ENCODE results near the gene IL13. TPM values are rescaled to one million over a fixed set of nuclear protein-coding genes. Genes with fewer than 3 reads are reported as not detected.

The IL13 gene
- total and polyA plus RNA-seq, 2 donors from 2014 or later, result not detected

DNA sequence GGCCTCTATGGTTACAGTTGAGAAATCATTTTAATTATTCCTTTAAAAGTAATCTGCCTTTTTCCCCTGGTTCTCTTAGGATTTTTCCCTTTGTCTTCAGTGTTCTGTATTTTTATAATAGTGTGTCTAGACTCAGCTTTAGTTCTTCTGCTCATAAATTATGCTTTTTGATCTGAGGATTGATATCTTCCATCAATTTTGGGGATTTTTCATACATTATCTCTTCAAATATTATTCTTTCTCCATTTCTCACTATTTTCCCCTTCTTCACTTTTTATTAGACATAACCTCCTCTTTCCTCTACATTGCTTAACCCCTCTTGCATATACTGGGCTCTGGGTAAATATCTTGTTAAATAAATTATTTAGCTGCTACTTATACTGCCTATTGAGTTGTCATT, 36.3 kb upstream of the IL13 start:
- FAIRE-seq, result no peak
- TF ChIP-seq, protein P1, sequence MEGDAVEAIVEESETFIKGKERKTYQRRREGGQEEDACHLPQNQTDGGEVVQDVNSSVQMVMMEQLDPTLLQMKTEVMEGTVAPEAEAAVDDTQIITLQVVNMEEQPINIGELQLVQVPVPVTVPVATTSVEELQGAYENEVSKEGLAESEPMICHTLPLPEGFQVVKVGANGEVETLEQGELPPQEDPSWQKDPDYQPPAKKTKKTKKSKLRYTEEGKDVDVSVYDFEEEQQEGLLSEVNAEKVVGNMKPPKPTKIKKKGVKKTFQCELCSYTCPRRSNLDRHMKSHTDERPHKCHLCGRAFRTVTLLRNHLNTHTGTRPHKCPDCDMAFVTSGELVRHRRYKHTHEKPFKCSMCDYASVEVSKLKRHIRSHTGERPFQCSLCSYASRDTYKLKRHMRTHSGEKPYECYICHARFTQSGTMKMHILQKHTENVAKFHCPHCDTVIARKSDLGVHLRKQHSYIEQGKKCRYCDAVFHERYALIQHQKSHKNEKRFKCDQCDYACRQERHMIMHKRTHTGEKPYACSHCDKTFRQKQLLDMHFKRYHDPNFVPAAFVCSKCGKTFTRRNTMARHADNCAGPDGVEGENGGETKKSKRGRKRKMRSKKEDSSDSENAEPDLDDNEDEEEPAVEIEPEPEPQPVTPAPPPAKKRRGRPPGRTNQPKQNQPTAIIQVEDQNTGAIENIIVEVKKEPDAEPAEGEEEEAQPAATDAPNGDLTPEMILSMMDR (IDR thresholded peaks at IDR 0.05; ENCODE audit: borderline replicate concordance, extremely low read depth, insufficient read depth), result no peak

DNA sequence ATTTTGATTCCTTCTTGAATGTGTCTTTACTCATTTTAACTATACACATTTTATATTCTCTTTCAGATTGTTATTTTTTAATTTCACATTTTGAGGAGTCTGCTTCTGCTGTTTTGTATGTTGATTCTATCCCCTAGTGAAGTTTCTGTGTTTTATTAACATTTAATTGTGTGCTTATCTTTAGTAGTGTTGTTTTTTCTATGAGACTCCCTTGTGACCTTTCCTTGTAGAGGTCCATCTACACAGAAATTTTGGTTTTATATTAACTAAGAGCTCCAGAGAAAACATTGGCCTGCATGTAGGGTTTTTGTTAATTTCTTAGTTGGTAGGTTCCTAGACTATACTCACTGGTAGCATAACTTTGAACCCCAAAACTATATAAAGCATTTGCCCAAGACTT, 35.4 kb upstream of the IL13 start:
- H3K9me3 ChIP-seq (ENCODE audit: control insufficient read depth in 2 of 3, insufficient read depth in 1 of 3, low read length in 3 of 3), result no peaks in the 10 kb centered on the region
- intact Hi-C loops (cut with DNase I), result no loop called here
- H3K27ac ChIP-seq (ENCODE audit: low read depth in 2 of 2, low read length in 2 of 2), result no peak overlapping the region
- TF ChIP-seq, protein P1 (IDR thresholded peaks at IDR 0.05; ENCODE audit: borderline replicate concordance, extremely low read depth, insufficient read depth), result no peak
- H3K36me3 ChIP-seq (ENCODE audit: control insufficient read depth in 2 of 3, insufficient read depth in 3 of 3, low read length in 3 of 3), result peaks cover 0 to 12% (median 4%) of the 10 kb centered on the region in 3 donors
- H3K4me1 ChIP-seq (ENCODE audit: control insufficient read depth in 2 of 3, insufficient read depth in 2 of 3, low read depth in 1 of 3, low read length in 3 of 3), result no peaks in the 10 kb centered on the region
- DNase-seq (peak in 1 of 5 donors; percentile 5), FAIRE-seq (no peak)
- no peak overlapping the region for H3K4me3 ChIP-seq (ENCODE audit: low read length in 3 of 3)
- H3K27me3 ChIP-seq (ENCODE audit: control insufficient read depth, insufficient read depth, low read length), result no peaks in the 10 kb centered on the region
- H3K9ac ChIP-seq (ENCODE audit: low read length in 3 of 3), result no peak overlapping the region

More for the DNA sequence above, 36.3 kb upstream of the IL13 start:
- no peaks in the 10 kb centered on the region for H3K9me3 ChIP-seq (ENCODE audit: control insufficient read depth in 2 of 3, insufficient read depth in 1 of 3, low read length in 3 of 3)
- H3K9ac ChIP-seq (ENCODE audit: low read length in 3 of 3), result no peak overlapping the region
- H3K4me3 ChIP-seq (ENCODE audit: low read length in 3 of 3), result no peak overlapping the region
- DNase-seq, result no peak
- H3K27me3 ChIP-seq (ENCODE audit: control insufficient read depth, insufficient read depth, low read length), result no peaks in the 10 kb centered on the region
- H3K36me3 ChIP-seq (ENCODE audit: control insufficient read depth in 2 of 3, insufficient read depth in 3 of 3, low read length in 3 of 3), result peaks cover 0 to 15% (median 4%) of the 10 kb centered on the region in 3 donors
- no peak overlapping the region for H3K27ac ChIP-seq (ENCODE audit: low read depth in 2 of 2, low read length in 2 of 2)
- H3K4me1 ChIP-seq (ENCODE audit: control insufficient read depth in 2 of 3, insufficient read depth in 2 of 3, low read depth in 1 of 3, low read length in 3 of 3), result no peaks in the 10 kb centered on the region
- intact Hi-C loops (cut with DNase I), result no loop called here

DNA sequence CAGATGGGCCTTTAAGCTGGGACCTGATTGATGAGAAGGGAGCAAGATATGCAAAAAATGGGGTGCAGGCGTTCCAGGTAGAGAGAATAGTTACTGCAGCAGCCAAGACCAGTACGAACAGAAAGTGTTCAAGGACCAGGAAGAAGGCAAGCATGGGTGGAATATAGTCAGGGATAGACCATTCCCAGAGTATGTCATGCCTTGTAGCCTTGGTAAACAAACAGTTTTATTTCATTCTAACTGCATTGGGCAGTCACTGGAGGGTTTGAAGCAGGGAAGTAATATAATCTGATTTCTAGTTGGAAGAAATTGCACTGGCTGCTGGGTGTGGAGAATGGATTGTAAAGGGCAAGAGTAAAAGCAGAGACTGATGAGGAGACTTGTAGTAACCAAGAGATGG, 30.5 kb upstream of the IL13 start:
- peak in 2 of 5 donors; percentile 9 to 23 for DNase-seq
- TF ChIP-seq, protein P1 (IDR thresholded peaks at IDR 0.05; ENCODE audit: borderline replicate concordance, extremely low read depth, insufficient read depth), result no peak
- H3K4me3 ChIP-seq (ENCODE audit: low read length in 3 of 3), result no peak overlapping the region
- H3K27me3 ChIP-seq (ENCODE audit: control insufficient read depth, insufficient read depth, low read length), result no peaks in the 10 kb centered on the region
- no peak overlapping the region for H3K27ac ChIP-seq (ENCODE audit: low read depth in 2 of 2, low read length in 2 of 2)
- H3K36me3 ChIP-seq (ENCODE audit: control insufficient read depth in 2 of 3, insufficient read depth in 3 of 3, low read length in 3 of 3), result peaks cover 0 to 5% (median 0%) of the 10 kb centered on the region in 3 donors
- H3K4me1 ChIP-seq (ENCODE audit: control insufficient read depth in 2 of 3, insufficient read depth in 2 of 3, low read depth in 1 of 3, low read length in 3 of 3), result no peaks in the 10 kb centered on the region
- no peak overlapping the region for H3K9ac ChIP-seq (ENCODE audit: low read length in 3 of 3)
- intact Hi-C loops (cut with DNase I), result no loop called here
- FAIRE-seq, result no peak
- H3K9me3 ChIP-seq (ENCODE audit: control insufficient read depth in 2 of 3, insufficient read depth in 1 of 3, low read length in 3 of 3), result no peaks in the 10 kb centered on the region

DNA sequence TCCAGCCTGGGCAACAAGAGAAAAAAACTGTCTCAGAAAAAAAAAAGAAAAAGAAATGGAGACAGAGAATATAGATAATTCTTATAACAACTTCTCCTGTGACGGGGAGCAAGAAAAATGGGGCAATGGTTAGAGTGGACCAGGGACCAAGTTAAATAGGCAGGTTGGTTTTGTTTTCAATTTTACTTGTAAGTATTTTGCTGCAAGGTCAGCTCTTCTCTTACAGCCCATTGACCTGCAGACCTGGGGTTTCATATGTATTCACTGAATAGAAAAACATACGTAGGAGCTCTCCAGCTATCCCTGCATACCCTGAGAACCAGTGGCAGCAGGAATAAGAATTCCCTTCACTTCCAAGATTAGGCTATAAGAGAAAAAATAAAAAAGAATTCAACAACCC, 29.2 kb upstream of the IL13 start:
- FAIRE-seq, result no peak
- no peak overlapping the region for H3K4me3 ChIP-seq (ENCODE audit: low read length in 3 of 3)
- intact Hi-C loops (cut with DNase I), result no loop called here
- TF ChIP-seq, protein P1 (IDR thresholded peaks at IDR 0.05; ENCODE audit: borderline replicate concordance, extremely low read depth, insufficient read depth), result no peak
- H3K9ac ChIP-seq (ENCODE audit: low read length in 3 of 3), result no peak overlapping the region
- H3K4me1 ChIP-seq (ENCODE audit: control insufficient read depth in 2 of 3, insufficient read depth in 2 of 3, low read depth in 1 of 3, low read length in 3 of 3), result no peaks in the 10 kb centered on the region
- no peak overlapping the region for H3K27ac ChIP-seq (ENCODE audit: low read depth in 2 of 2, low read length in 2 of 2)
- no peaks in the 10 kb centered on the region for H3K9me3 ChIP-seq (ENCODE audit: control insufficient read depth in 2 of 3, insufficient read depth in 1 of 3, low read length in 3 of 3)
- no peaks in the 10 kb centered on the region for H3K27me3 ChIP-seq (ENCODE audit: control insufficient read depth, insufficient read depth, low read length)
- H3K36me3 ChIP-seq (ENCODE audit: control insufficient read depth in 2 of 3, insufficient read depth in 3 of 3, low read length in 3 of 3), result peaks cover 0 to 5% (median 0%) of the 10 kb centered on the region in 3 donors
- DNase-seq, result no peak

All from kidney (tissue), 14 donors.